ENCODE data around the gene IL23R.
"Not testable (repeated sequence)": the region's sequence is repeated elsewhere in the genome, so short reads cannot be mapped to it uniquely, and the experiment has no call there.

IL23R gene, protein sequence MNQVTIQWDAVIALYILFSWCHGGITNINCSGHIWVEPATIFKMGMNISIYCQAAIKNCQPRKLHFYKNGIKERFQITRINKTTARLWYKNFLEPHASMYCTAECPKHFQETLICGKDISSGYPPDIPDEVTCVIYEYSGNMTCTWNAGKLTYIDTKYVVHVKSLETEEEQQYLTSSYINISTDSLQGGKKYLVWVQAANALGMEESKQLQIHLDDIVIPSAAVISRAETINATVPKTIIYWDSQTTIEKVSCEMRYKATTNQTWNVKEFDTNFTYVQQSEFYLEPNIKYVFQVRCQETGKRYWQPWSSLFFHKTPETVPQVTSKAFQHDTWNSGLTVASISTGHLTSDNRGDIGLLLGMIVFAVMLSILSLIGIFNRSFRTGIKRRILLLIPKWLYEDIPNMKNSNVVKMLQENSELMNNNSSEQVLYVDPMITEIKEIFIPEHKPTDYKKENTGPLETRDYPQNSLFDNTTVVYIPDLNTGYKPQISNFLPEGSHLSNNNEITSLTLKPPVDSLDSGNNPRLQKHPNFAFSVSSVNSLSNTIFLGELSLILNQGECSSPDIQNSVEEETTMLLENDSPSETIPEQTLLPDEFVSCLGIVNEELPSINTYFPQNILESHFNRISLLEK

DNA sequence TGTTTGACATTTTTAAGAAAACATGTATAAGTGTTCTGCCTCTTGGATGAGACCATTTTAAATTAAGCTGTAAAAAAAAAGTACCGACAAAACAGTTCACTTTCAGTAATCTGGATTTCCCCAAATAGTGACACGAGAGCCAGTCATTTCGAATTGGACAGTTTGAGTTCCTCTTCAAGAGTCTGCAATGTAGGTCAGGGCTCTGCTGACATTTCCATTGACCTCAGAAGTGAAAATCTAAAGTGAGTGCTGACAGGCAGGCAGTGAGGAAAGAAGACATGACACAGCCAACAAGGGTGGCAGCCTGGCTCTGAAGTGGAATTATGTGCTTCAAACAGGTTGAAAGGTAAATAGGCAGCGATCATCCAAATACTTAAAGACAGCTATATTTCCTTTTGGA is at the start of gene IL23R:
Gene IL23R, plus strand, starts transcription at position 259 of the 400 bp plus-strand sequence. CDS start 1,667 bp downstream, outside the sequence.
- DNase-seq (ENCODE audit: low spot score) = no peak

DNA sequence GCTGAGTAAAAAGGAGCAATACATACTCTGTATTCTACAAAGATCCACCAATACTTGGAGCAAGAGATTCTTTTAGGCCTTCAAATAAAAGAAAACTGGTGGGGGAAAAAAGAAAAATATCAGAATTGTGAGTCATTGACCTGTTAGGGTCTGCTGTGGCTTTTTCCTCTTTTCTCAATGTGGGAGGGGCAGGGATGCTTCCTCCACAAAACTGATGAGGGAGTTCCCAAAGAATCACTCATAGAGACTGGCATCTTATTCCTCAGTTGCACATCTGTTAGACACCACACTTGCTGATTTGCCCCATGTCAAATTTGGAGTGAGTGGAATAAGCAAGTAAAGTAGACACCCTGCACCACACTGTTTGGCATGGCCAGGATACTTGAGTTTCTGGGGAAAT is 48.1 kb upstream of the IL23R start:
- no peak for DNase-seq (ENCODE audit: low spot score)

DNA sequence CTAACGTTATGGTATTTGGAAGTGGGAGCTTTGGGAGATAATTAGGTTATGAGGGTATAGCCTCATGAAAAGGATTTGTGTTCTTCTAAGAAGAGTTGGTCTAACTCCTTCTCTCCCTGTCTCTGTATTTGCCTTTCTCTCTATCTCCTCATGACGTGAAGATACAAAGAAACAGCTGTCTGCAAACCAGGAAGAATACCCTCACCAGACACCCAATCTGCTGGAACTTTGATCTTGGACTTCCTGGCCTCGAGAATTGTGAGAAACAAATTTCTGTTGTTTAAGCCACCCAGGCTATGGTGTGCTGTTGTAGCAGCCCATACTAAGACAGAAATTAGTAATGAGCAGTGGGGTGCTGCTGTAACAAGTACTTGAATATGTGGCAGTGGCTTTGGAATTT is 47.6 kb upstream of the IL23R start:
- DNase-seq (ENCODE audit: low spot score) = no peak

DNA sequence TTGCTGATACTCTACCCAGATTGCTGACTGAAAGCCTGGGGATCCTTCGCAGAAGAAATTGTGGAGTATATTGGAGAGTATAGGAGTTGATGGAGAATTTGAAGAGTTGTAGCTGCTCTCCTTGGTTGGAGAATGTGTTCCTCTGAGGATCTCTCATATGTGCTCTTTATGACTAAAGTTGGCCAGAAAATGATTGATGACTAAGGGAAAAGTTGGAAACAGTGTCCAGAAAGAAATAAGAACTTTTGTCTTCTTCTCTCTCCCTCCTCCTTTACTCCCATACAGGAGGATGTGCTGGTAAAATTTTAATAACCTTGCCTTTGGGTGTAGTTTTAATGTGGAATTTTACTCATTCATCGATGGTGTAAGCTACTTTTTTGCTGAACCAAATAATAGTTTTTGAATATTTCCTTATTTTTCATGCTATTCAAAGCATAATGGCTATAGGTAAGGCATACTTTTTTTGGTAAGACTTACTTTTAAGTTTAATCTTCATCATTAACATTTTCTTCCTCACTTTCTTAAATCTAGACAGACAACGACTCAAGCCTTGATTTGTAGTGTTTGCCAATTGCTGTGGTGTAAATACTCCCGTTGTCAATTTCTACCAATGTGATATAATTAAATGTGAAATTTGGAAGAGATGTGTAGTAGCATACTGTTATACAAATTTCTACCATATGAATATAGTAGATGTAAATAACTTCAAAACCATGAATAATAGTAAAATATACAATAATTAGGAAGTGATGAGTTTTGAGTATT is 45.2 kb upstream of the IL23R start:
- DNase-seq (ENCODE audit: low spot score) = no peak

DNA sequence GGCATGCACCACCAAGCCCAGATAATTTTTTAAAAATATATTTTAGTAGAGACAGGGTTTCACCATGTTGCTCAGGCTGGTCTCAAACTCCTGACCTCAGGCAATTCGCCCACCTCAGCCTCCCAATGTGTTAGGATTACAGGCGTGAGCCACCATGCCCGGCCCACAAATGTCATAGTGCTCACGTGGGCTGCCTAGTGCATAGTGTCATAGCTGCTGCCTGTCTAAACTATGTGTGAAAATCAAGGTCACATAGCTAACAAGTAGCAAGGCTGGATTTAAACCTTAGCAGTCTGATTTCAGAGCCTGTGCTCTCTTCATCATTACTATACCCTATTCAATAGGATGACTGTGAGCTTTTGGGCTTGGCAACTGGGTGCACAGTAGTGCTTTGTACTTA is 41.8 kb upstream of the IL23R start:
- DNase-seq (ENCODE audit: low spot score) = no peak

DNA sequence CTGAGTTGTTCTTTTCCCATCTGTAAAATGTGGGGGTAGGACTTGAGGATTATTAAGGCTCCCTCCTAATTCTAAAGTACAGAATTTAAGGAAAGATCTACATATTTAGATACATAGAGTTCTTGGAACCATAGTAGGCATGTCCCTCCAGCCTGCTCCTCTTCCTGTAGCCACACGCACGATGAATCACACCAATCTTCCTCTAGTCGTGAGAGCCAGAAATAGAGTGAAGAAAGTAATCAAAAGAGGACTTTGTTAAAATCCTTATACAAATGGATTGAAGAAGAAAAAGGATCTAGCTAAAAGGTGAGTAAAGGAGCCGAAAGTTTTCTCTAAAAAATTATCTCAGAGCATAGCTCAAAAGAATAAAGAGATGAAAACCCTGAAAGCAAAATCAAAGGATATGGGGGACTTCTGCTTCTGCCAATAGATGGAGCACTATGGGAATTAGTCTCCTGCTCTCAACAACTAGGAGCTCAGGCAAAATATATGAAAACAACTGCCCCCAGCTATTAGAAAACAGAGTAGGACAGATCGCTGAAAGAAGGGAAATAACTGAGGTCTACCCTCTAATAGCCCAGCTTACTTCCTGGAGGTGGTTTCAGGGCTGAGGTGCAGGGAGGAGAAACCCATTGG is 40.0 kb upstream of the IL23R start:
- no peak for DNase-seq (ENCODE audit: low spot score)

DNA sequence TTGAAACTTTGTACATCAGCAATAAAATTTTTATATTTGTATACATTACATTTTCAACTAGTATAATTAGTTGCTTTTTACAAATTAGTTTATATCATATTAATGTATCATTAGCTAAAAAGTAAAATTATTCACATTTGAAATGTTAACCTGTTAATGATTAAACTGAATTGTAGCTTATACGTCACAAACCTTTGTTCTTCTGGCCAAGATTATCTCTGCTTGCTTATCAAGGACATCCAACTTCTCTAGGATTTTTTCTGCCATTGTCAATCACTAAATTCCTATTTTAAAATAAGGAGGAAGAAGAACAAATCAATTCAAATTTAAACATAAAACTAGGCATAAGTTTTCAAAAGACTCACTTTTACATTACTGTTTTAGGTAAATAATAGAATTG is 39.3 kb upstream of the IL23R start:
- DNase-seq (ENCODE audit: low spot score) = no peak

DNA sequence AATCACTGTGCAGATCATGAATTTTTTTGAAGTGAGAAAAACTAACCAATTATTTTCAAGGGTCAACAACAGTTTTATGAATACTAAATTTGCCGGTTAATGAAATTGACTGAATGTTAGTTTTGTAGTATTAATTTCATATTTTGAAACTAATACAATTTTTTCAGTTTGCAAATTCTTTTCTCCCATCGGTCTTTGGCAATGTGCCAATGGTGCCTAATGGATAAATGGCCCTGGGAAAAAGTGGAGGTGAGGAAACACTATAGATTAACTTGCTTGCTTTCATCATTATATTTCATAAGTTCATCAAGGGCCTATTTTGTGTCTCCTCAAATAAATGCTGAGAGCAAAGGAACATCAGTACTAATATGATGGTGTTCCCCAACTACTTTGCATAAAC is 35.6 kb upstream of the IL23R start:
- DNase-seq (ENCODE audit: low spot score) = no peak

DNA sequence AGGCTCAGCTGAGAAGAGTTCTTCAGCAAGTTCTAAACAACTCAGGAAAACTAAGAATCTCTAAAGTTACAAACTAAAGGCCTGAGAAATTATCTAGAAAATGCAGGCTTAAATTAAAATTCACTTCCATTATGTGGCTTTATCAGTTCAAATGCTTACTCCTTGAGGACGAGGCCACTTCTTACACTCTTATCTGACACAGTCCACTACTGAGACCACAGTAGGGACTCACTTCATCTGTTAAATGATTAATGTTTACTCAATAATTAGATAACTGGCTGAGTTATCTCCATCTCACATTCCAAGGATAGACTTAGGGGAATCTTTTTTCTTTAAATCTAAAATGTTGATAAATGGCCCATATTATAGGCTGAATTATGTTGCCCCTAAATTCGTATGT is 33.1 kb upstream of the IL23R start:
- DNase-seq (ENCODE audit: low spot score) = no peak

DNA sequence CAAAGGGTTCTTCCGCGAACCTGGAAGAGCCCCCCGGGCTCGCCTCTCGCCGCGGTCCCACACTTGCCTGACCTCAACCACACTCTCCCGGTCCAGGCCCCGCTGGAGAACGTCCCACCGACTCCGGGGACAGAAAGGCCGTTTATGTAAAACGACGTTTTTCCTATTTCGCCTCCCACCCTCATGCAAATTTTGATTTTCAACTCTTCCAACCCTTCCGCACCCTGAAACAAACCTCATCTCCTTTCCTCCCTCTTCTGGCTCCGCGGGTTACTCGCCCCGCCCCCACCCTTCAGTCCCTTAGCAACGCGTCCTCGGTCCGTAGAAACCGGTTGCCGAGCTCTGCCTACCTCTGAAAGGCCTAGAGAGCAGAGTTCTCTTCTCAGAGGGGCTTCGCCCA is 31.6 kb upstream of the IL23R start, which contains the start of gene C1orf141:
Gene C1orf141, minus strand, starts transcription at position 276 of the 400 bp plus-strand sequence. CDS start 7,730 bp downstream, outside the sequence.
- peak; percentile 2 for DNase-seq (ENCODE audit: low spot score)

DNA sequence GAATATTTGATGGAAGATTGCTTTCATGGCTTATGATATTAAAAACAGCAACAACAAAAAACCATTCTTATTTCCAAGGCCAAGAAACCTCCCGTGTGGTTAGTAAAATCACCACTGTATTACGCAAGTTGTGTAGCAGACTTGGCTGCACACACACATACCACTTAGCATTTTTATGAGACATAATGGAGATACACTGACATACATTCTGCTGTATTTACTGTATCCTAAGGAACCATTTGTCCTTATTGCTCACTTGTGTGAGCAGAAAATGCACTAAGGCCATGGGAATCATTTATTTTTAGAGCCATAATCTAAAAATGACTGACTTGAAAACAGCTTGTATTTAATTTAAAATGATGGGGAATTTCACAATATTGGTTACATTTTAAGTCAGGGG is 30.9 kb upstream of the IL23R start:
- no peak for DNase-seq (ENCODE audit: low spot score)

DNA sequence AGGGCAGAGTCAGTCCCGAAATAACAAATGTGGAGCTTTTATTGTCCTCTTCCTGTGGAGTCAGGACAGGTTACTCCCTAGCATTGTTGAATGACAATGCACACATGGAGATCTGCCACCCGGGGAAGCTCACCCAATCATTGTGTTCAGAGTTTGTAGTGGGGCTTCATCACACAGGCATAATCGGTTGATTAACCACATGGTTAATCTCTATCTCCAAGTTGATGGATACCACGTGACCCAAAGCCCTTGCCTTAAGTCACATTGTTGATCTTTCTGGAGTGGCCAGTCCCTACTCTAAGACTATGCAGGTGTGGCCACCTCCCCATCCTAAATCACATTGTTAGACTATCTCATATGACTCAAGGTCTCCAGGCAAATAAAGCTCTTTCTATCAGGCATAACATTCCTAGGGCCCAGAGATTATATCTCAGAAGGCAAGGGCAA is 28.9 kb upstream of the IL23R start:
- no peak for DNase-seq (ENCODE audit: low spot score)

DNA sequence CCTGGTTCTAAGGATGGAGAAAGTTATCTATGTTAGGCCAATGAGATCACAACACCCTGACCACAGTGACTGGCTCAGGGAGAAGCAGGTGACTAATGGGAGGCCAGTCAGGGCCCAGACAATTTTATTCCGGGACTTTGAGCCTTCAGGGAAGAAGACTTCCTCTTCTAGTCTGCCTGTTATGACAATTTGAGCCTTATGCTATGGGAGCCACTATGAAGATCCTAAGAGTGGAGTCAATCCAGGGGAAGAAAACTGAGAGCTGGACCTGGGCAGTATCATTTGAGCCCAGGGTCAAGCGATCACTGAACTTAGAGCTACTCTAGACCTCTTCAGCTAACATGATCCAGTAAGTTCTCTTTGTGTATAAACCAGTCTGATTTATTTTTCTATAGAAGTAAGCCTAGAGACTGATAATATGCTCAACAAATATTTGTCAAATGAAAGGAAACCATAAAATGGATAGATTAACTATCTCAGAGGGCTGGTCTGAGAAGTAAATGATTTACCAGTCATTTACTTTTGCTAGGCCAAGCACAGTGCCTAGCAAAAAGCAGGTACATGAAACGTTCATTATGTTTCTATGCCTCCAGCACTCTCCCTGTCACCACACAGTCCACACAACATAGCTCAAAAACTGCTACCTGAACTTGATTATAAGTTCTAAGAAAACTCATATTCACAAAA is 27.3 kb upstream of the IL23R start:
- DNase-seq (ENCODE audit: low spot score) = no peak

DNA sequence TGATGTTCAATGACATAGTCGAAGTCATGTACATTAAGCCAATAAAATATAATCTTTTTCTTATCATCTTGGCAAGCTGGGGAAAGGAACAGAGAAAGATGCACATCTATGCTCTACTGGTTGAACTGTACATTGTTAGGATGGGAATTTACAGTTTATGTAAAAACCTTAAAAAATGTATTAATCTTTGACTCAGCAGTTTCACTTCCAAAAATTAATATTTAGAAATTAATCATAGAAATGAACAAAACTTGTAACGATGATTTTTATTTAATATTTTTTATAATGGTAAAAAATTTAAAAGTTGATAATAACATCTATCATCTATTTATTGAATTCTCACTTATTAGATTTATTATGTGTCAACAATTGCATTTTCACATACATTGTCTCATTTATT is 25.8 kb upstream of the IL23R start:
- DNase-seq (ENCODE audit: low spot score) = no peak

DNA sequence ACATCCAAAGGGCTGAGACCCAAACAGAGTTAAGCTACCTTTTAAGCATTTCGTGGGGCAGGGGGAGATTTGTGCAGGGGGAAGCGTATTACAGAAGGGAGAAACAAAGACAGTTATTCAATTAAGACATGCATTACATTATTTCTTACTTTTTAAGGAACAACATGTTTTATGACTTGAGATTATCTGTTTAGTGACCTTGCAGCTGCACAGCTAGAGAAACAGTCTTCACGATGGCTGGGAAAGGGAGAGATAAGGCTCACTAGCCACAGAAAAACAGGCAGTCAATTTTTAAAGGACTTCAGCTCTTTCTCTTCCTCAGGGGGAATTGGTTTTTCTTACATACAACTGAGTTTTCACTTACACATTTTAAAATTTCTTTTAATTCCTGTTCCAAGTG is 24.4 kb upstream of the IL23R start:
- DNase-seq (ENCODE audit: low spot score) = not testable (repeated sequence)

DNA sequence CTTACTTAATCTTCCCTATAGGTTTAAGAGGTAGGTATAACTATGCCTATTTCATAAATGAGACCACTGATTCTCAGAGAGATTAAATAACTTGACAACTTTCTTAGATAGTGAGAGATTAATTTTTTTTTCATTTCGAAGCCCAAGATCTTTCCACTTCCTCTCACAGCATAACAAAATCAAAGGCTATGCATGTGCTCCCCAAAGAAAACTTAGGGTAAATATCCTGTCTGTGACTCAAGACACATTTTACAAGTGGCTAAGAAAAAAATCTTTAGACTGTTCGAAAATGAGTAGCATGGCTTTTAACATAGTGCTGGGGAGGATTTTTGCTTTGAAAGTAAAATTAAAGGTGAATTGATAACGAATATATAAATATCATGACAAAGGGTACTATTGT is 23.3 kb upstream of the IL23R start:
- no peak for DNase-seq (ENCODE audit: low spot score)

DNA sequence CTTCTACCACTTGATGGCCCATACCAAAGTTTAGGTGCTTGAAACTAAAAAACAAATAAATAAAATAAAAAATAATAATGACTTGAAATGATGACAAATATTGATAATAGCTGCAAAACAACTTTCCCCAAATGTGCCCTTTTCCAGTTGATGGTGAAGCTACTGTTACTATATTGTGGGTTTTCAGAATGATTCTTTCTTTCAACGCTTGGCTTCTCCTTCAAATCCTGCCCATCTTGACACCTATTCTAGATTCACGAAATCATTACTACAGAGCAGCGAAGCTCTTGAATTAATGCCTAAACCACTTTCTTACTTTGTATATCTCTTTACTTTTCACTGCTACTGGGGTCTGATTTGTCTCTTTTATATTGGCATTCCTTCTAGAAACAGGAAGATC is 22.3 kb upstream of the IL23R start:
- no peak for DNase-seq (ENCODE audit: low spot score)

DNA sequence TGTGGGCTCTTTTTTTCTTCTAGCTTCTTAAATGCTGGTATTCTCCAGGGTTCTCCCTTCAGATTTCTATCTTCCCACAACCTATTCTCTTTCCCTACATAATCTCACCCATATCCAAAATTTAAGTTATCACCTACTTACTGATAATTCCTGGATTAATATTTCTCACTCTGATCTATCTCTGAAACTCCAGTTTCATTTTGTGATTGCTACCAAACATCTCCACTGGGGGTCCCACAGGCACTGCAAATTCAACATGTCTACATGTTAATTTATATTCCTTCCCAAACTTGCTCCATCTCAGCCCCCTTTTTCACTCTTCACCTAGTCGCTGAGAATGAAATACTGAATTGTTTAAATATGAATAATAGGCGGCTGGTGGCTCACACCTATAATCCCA is 21.6 kb upstream of the IL23R start:
- no peak for DNase-seq (ENCODE audit: low spot score)

DNA sequence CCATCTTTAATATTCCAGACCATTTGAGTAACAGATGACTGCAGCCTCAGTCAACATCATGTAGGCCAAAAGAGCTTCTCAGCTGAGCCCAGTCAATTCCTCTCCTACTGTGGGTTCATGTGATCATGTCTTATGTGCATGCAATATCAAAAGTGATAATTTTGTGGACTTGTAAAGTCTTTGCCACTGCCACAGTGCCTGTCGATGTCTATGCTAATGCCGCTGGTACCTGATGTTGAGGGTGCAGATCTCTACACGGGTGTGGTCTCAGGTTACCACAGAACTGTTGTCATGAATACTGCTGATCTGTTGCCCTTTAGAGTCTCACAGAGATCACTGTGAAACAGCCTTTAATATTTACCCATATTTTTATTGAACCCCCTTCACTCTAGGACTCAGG is 20.2 kb upstream of the IL23R start:
- no peak for DNase-seq (ENCODE audit: low spot score)

DNA sequence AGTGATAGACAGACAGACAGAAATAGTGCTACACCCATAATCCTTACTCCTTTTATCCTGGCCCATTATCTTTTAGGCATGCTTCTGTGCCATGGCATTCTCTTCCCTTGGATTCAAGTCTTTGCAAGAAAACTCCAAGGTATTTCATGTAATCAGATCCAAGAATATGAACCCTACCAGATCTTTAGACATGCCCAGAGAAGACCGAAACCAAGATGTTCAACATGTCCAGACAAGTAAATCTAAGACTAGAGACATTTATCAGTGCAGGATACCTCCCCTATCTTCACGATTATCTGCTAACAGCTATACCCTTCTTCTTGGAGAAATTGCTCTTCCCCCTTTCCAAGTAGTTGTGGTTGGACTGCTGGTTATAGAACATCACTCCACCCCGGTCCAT is 19.7 kb upstream of the IL23R start:
- no peak for DNase-seq (ENCODE audit: low spot score)

DNA sequence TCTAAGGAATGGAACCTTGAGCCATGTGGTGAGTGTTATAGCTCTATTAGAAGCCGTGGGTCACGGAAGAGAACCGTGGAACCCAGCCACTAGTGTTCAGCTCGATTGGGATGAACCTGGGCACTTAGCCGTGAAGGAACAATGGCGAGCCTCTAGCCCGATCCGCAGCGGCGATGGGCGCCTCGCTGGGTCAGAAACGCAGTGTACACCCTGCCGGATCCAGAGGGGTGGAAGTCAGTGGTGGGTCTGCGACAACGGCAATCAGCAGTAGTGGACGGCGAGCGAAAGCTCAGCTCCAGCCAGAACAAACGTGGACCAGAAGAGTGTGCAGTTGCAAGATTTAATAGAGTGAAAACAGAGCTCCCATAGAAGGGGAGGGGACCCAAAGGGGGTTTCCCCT is 18.3 kb upstream of the IL23R start:
- not testable (repeated sequence) for DNase-seq (ENCODE audit: low spot score)

All from putamen (tissue), 1 donor.